Inferior parietal cortex (tissue), 1 donor: ENCODE results near the gene UBE3A.

Source experiments
- DNase-seq: peaks from one replicate; pipeline ENCODE4 v3.0.0-alpha.2; 2016; ENCODE audit errors: extremely low spot score

Gene UBE3A

GRCh38 chr15:25403771-25404170, 35.1 kb downstream of the UBE3A start:
- DNase-seq: no peak

DNA sequence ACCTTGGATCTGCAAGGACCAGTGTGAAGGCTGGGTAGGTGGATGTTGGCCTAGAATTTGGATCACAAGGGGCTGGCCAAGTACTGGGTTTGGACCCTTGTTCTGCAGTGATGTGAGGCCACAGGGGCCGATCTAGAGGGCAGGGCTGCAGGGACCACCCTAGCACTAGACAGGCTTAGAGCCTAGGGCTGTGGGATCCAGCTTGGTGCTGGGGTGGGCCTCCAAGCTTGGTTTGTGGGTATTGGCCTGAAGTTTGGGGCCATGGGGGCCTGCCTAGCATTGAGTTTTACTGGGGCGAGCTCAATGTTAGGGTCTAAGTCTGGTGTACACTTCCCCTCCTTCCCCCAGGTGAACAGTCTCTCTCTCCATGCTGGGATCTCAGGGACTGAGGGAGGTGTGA, 36.5 kb downstream of the UBE3A start:
- no peak for DNase-seq

DNA sequence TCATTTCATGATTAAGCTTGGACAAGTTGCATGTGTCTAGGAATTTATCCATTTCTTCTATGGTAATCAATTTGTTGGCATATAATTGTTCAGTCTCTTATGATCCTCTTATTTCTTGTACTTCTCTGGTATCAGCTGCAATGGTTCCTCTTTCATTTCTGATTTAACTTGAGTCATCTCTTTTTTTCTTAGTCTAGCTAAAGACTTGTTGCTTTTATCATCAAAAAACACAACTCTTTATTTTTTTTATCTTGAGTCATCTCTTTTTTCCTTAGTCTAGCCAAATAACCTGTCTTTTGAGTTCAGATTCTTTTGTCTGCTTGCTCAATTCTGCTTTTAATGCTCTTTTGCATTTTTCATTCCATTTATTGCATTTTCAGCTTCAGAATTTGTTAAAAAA, 37.3 kb downstream of the UBE3A start:
- DNase-seq: no peak

GRCh38 chr15:25397100-25397499, 41.7 kb downstream of the UBE3A start:
- DNase-seq: no peak

DNA sequence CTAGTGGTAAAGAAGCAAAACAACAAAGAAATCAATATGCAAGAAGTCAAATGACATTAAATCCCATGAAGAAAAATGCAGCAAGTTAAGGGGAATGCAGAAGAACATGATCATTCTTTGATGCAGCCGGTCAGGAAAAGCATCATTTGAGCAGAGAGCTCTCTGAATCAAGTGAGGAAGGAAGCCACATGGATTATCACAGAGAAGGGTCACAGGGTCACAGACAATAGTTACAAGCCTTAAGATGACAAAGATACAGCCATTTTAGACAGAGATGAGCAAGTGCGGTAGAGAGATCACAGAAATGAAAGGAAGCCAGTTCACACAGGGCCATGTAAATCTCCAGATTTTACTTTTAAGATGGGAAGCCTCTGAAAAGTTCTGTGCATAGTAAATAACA, 43.9 kb downstream of the UBE3A start:
- no peak for DNase-seq

- DNase-seq: no peak
Measured at GRCh38 chr15:25392806-25393205, 46.0 kb downstream of the UBE3A start.

DNA sequence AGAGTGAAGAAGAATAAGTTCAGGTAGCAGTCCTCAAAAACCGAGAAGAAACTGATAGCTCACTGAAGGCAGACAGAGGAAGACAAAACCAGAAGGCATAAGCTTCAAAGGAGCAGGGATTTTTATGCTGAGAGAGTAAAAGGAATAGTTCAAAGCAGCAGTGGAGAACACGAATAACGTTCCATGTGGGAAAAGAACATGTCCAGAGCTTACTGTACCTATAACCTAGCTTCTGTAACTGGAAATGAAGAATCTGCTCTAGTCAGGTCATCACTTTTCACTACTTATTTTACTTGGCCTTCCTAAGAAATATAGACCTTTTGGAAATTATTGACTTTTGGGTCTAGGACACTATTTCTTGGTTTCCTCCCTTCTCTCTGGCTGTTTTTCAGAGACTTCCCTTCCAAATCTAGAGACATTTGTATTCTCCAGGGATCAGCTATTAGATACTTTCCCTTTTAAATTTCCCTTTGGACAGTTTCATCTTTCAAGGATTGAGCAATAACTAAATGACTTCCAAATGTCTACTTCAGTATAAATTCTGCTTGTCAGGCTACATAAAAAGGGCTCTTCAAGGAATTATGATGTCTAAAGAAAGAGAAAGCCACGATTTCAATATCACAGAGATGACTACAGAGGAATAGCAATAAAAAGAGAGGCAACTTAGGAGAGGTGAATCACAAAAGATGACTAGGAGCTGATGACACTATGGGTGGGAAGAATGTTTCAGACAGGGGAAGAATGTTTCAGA, 46.7 kb downstream of the UBE3A start:
- no peak for DNase-seq

DNA sequence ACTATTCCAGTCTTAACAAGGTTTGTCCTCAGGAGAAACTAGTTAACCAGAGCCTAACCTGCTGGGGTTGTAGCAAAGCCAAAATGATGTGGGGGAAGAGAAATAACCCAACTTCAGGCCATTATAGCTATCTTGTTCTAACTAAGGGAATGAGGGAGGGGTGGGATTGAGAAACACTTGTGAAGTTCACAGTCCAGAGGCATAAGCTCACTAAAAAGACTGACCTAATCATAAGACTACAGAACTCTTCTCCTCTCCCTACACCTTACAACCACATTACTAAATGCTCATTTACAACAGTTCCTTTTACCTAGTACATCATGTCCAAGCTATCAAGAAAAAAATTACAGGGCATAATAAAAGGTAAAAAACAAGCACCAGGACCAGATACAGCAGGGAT, 52.8 kb downstream of the UBE3A start:
- DNase-seq: no peak

DNA sequence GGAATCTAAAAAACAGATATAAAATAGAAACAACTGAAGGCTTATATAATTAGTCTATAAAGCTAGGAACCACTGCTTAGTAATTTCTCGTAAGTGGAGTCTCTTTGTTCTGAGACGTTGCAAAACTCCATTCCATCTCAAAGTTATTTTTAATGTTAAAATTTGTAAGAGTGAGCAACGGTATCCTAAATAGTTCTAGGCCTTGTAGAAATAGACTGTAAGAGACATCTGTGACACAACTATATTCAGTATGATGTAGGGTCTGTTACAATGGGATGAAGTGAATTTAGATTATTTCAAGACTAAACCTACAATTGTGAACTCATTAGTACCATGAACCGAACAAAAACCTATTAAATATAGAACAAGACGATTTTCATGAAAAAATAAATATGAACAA, 57.2 kb downstream of the UBE3A start:
- DNase-seq: no peak

GRCh38 chr15:25378501-25378901, 60.3 kb downstream of the UBE3A start:
- no peak for DNase-seq

- DNase-seq: no peak
Measured at GRCh38 chr15:25375557-25375956, 63.3 kb downstream of the UBE3A start.

DNA sequence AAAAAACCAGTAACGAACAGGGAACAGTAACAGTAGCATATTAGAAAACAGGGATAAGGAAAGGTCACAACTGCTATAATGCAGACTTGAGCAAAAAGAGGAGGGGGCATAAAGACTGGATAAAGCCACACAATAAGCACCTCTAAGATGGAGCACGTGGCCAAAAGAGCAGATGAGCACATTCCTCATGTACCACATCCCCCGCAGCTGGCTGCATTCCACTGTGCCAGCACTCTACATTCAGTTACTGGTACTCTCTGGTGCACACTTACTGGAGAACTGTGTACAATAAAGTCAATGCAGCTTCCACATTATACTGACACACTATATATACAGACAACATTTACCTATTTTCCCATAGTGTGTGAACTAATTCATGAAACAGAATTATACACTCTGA, 64.7 kb downstream of the UBE3A start:
- no peak for DNase-seq

DNA sequence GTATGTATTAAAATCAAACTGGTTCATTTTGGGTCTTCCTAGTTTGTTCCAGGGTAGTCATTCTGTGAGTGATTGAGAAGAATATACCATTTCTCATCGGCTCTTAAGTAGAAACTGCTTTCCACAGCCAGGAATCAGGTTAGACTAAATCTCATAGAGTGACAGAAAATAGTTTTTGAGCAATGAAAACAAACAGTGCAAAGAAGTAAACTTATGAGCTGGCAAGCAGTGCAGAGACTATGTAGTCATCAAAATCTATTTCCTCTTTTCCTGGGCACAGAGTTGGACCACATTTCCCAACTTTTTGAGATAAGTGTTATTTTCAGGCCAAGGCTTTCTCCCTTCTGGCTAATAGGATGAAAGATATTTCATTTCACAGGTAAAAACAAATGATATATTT, 66.5 kb downstream of the UBE3A start:
- no peak for DNase-seq

DNA sequence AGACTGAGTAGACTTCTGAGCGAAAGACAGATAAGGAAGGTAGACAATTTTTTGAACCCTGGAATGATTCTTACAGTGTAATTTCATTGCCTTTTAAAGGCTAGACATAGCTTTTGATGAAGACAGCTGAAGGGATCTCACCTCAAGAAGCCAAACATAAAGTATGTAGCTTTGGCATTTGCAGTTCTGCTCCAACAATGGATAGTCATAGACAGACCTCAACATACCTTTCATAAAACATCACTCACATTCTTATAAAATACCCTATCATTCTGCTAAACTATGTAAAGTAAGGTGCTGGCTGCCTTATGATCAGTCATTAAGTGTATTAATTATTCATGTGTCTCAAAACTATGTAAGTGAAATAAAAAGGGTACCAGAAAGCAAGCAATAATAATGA, 70.0 kb downstream of the UBE3A start:
- DNase-seq: no peak

GRCh38 chr15:25366058-25366457, 72.8 kb downstream of the UBE3A start:
- no peak for DNase-seq

DNA sequence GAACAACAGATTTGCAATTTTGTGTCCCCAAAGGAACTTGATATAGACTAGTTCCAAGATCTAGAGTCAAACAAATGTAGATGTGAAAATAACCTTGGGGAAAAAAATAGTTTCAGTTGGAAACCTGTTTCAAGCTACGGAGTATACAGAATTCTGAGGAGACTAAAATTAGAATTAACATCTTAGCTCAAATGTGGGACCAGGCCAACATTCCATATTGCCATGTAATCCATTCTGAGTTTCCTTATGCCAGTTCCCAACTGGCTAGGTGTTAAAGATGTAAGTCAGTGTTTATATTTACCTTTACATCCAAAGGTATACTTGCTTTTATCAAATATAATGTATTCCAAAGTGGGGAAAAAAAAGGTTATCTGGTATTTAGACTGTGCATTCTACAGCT, 76.3 kb downstream of the UBE3A start:
- no peak for DNase-seq

GRCh38 chr15:25347707-25348106, 91.1 kb downstream of the UBE3A start:
- no peak for DNase-seq

- DNase-seq: no peak
Measured at GRCh38 chr15:25346371-25346770, 92.5 kb downstream of the UBE3A start.

DNA sequence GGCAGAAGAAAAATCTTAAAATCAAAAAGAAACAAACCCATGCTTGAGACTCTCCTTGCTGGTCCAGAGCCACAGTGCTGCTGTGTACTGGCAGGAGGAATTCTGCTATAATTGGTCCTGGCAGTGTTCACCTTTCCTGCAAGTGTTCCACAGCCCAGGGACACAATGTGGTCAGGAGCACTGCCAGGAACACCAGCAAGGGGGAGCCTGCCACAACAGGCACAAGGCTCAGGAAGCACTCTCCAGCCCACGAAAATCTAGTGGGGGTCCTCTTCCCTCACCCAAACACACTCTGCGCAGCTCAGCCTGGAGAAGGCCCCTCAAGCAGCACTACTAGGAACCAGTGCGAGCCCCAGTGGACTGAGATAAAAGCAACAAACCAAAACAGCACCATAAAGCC, 92.9 kb downstream of the UBE3A start:
- DNase-seq: peak; percentile 42

DNA sequence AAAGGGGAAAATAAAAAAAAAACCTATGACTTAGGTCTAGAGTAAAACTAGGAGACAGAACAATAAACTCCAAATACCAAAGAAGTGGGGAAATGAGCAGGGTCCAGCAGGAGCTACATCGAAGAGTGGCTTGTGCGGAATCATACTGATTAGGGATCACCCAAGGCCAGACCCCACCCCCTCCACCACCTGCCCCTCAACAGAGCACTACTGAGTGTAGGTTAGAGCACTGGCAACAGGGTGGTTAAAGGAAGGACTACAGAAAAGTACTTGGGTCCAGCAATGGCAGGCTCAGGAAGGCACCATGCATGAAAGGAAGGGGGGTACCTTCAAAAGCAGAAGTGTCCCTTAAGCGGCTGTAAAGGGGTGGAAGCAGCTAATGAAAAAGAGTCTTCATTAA, 96.2 kb downstream of the UBE3A start:
- no peak for DNase-seq

DNA sequence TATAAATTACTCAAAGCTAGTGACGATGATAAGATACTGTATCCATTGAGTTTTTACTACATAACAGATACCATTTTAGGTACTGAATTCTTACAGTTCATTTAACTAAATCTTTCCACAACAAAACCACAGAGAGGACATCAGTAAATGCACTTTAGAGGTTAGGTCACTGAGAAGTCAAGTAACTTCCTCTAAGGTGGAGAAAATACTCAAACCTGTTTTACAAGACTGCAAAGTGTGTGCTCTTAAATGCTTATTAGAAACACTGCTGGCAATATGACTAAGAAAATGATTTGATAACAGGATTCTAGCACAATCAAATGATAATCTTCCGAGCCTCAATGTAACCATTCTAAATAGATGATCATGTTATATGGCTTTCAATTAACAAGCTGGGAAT, 99.4 kb downstream of the UBE3A start:
- DNase-seq: no peak

DNA sequence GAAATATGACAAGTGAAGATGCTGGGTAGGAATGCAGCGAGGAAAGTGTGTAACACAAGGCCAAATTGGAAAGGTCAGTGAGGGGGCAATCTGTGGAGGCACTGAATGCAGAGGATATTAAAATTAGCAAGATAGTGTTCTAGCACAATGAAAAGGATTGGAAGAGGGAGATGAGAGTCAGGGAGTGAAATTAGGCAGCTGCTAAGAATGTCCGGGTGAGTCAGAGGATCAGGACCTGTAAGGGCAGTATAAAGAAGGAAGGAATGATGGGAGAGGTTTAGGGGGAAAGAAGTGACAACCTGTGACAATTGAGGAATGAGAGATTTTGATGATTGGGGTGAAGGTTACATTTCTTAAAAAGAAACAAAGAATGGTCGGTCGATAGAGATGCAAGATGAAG, 103.5 kb downstream of the UBE3A start:
- no peak for DNase-seq

DNA sequence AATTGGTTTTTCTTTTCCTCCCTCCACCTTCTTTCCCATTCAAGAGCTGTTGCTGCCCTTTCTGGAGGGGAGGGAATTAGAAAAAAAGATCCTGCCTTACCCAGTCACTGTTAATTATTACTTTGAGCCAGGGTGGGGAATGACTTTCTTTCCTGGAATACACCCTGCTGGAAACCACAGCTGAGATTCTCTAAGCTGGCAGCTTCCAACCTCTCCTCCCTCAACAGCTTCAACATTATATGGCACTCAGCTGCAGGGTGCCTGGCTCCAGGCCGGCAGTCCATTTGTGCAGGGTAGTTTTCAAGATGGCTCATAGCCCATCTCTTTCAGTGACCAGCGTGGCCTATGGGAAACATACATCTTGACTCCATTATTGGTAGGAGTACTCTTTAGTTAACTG, 105.8 kb downstream of the UBE3A start:
- no peak for DNase-seq

GRCh38 chr15:25332306-25332705, 106.5 kb downstream of the UBE3A start:
- no peak for DNase-seq
